Measurements from ENCODE around the gene UBTD1.

GRCh38 chr10:97584798-97585438 lies 86.2 kb downstream of the UBTD1 start:
- no peak for TF ChIP-seq CTCF (IDR thresholded peaks at IDR 0.05)
- no peak for TF ChIP-seq POLR2AphosphoS5 (IDR thresholded peaks at IDR 0.05)
- TF ChIP-seq POLR2A (IDR thresholded peaks at IDR 0.05), result no peak

Data from transverse colon (tissue), 4 donors.